GM11168 (cell line): Measurements from ENCODE around the gene RBM18.

ENCODE experiments used
- in situ Hi-C: fragments of 300-500 bp; cut with MboI; formaldehyde crosslinking; loops from one replicate; pipeline ENCODE4 v1.12.0; 2022; ENCODE audit warnings: low sequenced_read_pairs; ENCODE audit not compliant: unreplicated experiment

Gene RBM18

GRCh38 chr9:122207096-122207495, 57.5 kb downstream of the RBM18 start:
- in situ Hi-C loops: no loop called here

GRCh38 chr9:122206118-122207046, 58.3 kb downstream of the RBM18 start:
- in situ Hi-C loops: no loop called here

- in situ Hi-C loops: no loop called here
These were observed 59.5 kb downstream of the RBM18 start for GRCh38 chr9:122205176-122205575.

DNA sequence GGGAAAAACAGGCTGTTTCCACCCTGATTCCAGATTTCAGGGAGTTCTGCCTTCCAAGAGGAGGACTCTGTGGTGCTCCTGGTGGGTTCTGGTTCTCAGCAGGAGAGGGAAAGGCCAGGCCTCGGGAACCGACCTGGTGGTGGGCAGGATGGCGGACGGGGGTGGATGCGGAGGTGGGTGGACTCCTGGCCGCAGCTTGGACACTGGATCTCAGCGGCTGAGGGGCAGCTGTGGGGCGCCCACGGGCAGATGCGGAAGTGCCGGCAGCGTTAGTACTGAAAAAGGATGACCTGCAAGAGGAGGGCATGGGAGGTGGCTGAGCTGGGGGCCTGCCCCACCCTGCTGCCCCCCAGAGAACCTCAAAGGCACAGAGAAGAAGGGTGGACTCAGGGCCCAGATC, 60.1 kb downstream of the RBM18 start:
- in situ Hi-C loops: no loop called here

- in situ Hi-C loops: no loop called here
These were observed 60.6 kb downstream of the RBM18 start for GRCh38 chr9:122204055-122204454.

- in situ Hi-C loops: no loop called here
These were observed 62.5 kb downstream of the RBM18 start for GRCh38 chr9:122202111-122202510.

DNA sequence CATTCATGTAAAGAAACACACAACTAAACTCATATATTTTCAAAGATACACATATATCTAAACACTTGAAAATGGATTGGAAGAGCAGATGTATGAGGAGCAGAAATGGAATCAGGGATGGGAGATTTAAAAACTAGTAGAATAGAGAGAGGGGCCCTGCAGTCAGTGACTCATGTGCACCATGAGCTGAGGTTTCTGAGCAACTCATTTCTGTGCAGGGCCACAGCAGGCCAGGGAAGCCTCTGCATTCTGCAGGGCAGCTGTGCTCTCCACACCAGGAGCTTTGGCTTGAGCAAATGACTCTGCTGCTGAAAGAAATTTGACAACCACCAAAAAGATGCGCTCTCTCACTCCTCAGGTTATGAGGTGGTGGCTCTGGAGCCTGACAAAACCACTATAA, 63.0 kb downstream of the RBM18 start:
- in situ Hi-C loops: no loop called here

GRCh38 chr9:122200960-122201595, 63.6 kb downstream of the RBM18 start:
- in situ Hi-C loops: no loop called here

DNA sequence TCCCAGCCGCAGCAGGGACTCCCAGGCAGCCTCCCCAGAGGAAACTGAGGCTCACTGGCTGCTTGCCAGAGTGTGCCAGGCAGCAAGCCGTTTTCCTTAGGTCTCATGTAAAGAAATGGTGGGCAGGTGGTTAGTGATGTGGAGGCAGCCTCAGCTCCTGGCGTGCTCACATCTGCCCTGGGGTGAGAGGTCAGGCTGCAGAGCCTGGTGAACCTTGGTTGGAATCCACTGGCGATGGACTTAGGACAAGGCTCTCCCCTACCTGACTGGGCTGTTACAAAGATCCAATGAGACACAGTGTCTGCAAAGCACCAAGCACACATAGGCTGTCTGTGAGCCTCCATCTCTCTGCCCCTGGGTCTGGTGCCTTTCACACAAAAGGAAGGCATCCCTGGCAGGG, 66.8 kb downstream of the RBM18 start:
- in situ Hi-C loops: no loop called here

DNA sequence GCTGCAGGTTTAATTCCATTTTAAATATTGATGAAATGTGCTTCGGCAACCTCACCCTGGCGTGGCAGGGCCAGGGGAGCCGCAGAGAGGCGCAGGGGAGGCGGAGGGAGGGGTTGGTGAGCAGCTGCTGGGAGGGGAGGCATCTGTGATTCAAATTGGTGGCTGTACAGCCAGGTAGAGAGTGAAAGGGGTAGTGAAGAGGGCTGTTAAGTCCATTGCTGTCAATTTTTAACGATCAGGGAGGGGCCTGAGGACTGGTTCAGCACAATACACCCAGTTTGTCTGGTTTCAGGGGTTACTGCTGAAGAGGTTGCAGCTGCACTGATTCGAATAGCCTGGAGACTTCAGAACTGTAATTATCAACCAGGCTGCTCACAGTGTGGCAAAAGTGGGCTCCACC, 67.2 kb downstream of the RBM18 start:
- in situ Hi-C loops: no loop called here

DNA sequence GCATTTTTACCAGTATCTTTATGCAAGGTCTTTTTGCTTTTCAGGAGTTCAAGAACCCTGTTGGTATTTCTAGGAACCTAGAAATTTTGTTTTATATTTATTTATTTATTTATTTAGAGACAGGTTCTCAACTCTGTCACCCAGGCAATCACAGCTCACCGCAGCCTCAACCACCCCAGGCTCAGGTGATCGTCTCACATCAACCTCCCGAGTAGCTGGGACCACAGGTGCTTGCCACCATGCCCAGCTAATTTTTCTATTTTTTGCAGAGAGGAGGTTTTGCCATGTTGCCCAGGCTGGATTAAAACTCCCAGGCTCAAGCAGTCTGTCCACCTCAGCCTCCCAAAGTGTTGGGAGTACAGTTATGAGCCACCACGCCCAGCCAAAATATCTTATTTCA, 68.8 kb downstream of the RBM18 start:
- in situ Hi-C loops: no loop called here

- in situ Hi-C loops: no loop called here
These were observed 71.0 kb downstream of the RBM18 start for GRCh38 chr9:122193651-122194050.

GRCh38 chr9:122192914-122193525, 71.6 kb downstream of the RBM18 start:
- in situ Hi-C loops: no loop called here

- in situ Hi-C loops: no loop called here
These were observed 72.3 kb downstream of the RBM18 start for GRCh38 chr9:122192261-122192875.

GRCh38 chr9:122191584-122191983, 73.1 kb downstream of the RBM18 start:
- in situ Hi-C loops: no loop called here

DNA sequence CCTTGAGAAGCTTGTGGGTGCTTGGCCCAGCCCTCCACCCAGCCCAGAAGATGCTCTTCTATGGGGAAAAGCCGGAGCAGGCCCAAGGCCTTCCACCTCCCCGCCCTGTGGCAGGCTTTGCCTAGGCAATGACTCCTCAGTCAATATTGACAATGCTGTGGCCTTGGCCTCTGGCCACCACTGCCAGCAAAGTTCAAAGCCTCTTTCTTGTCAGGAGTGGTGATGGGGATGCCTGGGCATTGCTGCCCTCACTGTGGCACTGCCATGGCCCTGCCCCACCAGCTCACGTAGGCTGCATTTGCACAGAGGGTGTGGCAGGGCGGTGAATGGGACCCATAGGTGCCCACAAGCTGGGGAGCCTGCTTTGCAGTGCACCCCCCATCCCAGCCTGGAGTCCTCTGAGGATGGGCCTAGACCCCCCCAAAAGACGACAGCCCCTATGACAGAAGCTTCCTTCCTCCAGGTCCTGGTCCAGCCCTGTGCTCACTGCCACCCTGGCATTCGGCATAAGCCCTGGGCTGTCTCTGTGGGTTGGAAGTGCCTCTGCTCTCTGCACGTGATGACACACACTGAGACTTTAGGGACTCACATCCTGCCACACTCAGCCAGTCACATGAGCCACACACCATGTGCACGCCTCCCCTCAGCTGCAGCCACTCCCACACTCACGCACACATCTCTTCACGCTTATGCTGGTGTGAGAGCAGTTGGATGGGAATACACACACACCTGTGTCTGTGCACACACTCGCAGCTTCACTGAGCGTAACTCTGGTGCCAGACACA, 73.9 kb downstream of the RBM18 start:
- in situ Hi-C loops: no loop called here

- in situ Hi-C loops: no loop called here
These were observed 76.3 kb downstream of the RBM18 start for GRCh38 chr9:122188369-122188768.
